ENCODE measurements around the gene FNIP1.

GRCh38 chr5:131630963-131631350 is 165.9 kb downstream of the FNIP1 start:
- TF ChIP-seq POLR2AphosphoS5 (IDR thresholded peaks at IDR 0.05; ENCODE audit: insufficient read depth in 1 of 2, low read depth in 1 of 2) (no peak), CTCF (IDR thresholded peaks at IDR 0.05) (no peak), POLR2A (IDR thresholded peaks at IDR 0.05) (no peak)

All from vagina (tissue), 2 donors.